Activated T-cell treated with anti-CD3 and anti-CD28 coated beads, Interleukin-2, amount 50 U/mL, for 4 hours (primary cell): ENCODE results near the gene AFG3L2. TPM values are rescaled to one million over a fixed set of nuclear protein-coding genes. Genes with fewer than 3 reads are reported as not detected.

Experiments used
- ATAC-seq, 2 donors: fragments of 200-7000 bp; cut with Tn5 transposase; one replicate each; pipeline ENCODE4 v1.10.0; 2021
- DNase-seq: peaks from one replicate; pipeline ENCODE4 v3.0.0-alpha.2; 2020
- H3K27me3 Mint-ChIP-seq: one replicate; pipeline ENCODE4 v1.8.0; 2021; ENCODE audit warnings: low read depth, mixed read lengths
- H3K36me3 Mint-ChIP-seq: one replicate; pipeline ENCODE4 v1.8.0; 2022; ENCODE audit warnings: mixed read lengths; ENCODE audit not compliant: insufficient read depth
- H3K4me1 Mint-ChIP-seq: one replicate; pipeline ENCODE4 v1.8.0; 2021; ENCODE audit warnings: low read depth, mixed read lengths
- H3K4me3 Mint-ChIP-seq: one replicate; pipeline ENCODE4 v1.8.0; 2021; ENCODE audit warnings: mild to moderate bottlenecking, moderate library complexity, mixed read lengths
- H3K9me3 Mint-ChIP-seq: one replicate; pipeline ENCODE4 v1.8.0; 2021; ENCODE audit warnings: mixed read lengths
- total RNA-seq, 3 donors: library from RNA; stranded (reverse); gene quantifications; one replicate each; pipeline ENCODE4 v1.2.1, GENCODE V29; 2021

AFG3L2 gene
- total RNA-seq, 3 donors from 2014 or later = 78.7 to 93.5 (median 88.3) TPM

GRCh38 chr18:12283256-12283655 is 93.8 kb downstream of the AFG3L2 start:
- Mint-ChIP-seq H3K27me3 (peaks cover 19% of the 10 kb centered on the region), H3K36me3 (no peaks in the 10 kb centered on the region), H3K4me3 (no peak overlapping the region), H3K4me1 (peaks cover 2% of the 10 kb centered on the region), H3K9me3 (no peaks in the 10 kb centered on the region)
- DNase-seq (no peak), ATAC-seq (no peak)

DNA sequence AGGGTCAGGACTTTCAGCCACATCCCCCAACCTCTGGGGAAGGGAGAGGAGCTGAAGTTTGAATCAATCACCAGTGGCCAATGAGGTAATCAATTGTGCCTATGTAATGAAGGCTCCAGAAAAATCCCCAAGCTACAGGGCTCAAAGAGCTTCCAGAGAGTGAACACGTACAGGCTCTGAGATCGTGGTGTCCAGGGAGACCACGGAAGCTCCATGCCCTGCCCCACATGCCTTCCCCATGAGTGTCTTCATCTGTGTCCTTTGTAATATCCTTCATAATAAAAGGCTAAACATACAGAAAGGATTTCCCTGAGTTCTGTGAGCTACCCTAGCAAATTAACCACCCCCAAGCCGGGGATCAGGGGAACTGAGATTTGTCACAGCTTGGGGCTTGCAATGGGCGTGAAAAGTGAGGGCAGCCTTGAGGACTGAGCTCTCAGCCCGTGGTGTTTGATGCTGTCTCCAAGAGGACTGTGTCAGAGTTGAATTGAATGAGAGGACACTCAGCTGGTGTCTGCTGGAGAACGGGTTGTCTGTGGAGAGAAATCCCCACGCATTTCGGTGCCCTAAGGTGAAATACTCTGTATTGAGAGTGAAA is 94.5 kb downstream of the AFG3L2 start:
- H3K4me3 Mint-ChIP-seq = no peak overlapping the region
- no peak for DNase-seq
- no peaks in the 10 kb centered on the region for H3K36me3 Mint-ChIP-seq
- no peak for ATAC-seq
- H3K27me3 Mint-ChIP-seq = peaks cover 12% of the 10 kb centered on the region
- no peaks in the 10 kb centered on the region for H3K4me1 Mint-ChIP-seq
- H3K9me3 Mint-ChIP-seq = no peaks in the 10 kb centered on the region

GRCh38 chr18:12281861-12282260 is 95.2 kb downstream of the AFG3L2 start:
- DNase-seq (no peak), ATAC-seq (no peak)
- Mint-ChIP-seq H3K4me1 (no peaks in the 10 kb centered on the region), H3K36me3 (no peaks in the 10 kb centered on the region), H3K27me3 (peaks cover 10% of the 10 kb centered on the region), H3K9me3 (no peaks in the 10 kb centered on the region), H3K4me3 (no peak overlapping the region)

DNA sequence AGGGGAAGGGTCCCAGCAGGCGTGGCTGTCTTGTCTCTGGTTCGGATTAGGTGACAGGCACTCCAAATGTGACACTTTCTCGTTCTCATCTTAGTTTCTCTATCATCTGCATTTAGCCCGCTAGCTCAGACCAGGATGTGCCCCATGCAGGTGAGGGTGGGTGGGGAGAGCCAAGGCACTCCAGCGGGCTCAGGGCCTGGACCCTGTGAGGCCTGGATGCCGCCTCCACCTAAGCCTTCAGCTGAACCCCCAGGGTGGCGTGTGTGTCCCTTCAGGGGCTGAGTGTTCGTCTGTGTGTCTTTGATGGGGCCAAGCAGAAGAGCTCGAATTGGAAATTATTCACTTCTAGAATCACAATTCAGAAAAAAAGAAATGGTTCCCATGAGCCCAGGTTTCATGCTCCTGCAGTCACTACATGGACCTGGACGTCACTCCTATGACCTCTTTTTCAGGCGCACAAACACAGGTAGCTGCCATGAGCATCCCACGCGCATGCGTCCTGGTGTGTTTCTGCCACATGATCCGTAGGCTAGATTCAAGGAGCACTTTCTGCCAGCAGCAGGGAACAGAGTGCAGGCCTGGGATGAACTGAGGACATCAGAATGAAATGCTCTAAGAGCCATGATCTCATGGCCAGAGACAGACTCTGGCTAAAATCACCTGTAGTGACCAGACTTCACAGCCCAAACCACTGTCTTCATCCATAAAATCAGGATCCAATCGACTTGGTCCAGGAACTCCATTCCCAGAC is 97.1 kb downstream of the AFG3L2 start:
- H3K27me3 Mint-ChIP-seq = peaks cover 13% of the 10 kb centered on the region
- DNase-seq = no peak
- no peaks in the 10 kb centered on the region for H3K36me3 Mint-ChIP-seq
- H3K9me3 Mint-ChIP-seq = no peaks in the 10 kb centered on the region
- no peaks in the 10 kb centered on the region for H3K4me1 Mint-ChIP-seq
- ATAC-seq = no peak
- H3K4me3 Mint-ChIP-seq = no peak overlapping the region

Other genes with a start within 250 kb of the AFG3L2 start
- not detected for gene CIDEA, start 122.9 kb downstream of the AFG3L2 start, total RNA-seq
- 1 to 10 TPM; 1.1 to 2.6 (median 1.3) TPM for gene TUBB6, start 69.0 kb downstream of the AFG3L2 start, total RNA-seq
- gene PRELID3A, start 30.7 kb upstream of the AFG3L2 start, total RNA-seq = 1 to 10 TPM; 1.8 to 4.3 (median 2.3) TPM